ENCODE data around the gene KIRREL2.
"Not testable (repeated sequence)": the region's sequence is repeated elsewhere in the genome, so short reads cannot be mapped to it uniquely, and the experiment has no call there.

The KIRREL2 gene

DNA sequence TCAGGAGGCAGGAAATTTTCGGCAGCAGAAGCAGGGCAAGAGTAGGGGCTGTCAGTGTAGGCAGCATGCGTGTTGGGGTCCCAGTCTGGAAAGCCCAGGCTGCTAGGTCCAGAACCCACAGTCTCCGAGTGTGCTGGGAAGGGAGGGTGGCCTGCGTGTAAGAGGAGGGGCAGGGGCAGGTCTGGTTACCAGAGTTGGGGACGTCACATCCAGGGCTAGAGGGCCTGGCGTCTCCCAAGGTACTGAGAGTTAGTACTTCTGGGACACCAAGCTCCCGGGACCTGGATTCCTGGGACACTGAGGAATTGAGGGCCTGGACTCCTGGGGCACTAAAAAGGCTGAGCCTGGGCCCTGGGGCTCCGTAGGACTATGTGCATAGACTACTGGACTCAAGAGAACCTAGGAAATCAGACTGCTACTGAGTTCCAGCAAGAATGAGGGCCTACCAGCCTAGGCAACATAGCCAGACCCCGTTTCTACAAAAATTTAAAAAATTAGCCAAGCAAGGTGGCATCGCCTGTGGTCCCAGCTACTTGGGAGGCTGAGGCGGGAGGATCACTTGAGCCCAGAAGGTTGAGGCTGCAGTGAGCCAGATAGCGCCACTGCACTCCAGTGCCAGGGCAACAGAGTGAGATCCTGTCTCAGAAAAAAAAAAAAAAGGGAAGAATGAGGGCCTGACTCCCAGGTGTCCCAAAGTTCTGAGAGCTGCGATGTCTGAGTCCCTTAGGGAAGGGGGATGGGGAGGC is 41.2 kb downstream of the KIRREL2 start:
- no peak for DNase-seq (ENCODE audit: low spot score)

DNA sequence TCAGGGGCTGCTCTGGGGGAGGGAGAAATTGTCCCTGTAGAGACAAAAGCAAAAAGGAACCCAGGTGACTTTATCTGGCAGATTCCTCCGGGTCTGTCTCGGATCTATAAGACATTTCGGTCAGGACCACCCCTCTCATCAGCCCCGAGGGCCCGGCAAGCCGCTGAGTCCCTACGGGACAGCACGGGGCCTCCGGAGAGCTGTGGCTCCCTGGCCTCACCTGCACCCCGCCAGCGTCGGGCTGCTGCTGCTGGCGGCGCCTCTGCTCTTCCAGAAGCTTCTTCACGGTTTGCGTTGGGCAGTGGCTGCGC is 41.7 kb downstream of the KIRREL2 start:
- DNase-seq (ENCODE audit: low spot score), result no peak

DNA sequence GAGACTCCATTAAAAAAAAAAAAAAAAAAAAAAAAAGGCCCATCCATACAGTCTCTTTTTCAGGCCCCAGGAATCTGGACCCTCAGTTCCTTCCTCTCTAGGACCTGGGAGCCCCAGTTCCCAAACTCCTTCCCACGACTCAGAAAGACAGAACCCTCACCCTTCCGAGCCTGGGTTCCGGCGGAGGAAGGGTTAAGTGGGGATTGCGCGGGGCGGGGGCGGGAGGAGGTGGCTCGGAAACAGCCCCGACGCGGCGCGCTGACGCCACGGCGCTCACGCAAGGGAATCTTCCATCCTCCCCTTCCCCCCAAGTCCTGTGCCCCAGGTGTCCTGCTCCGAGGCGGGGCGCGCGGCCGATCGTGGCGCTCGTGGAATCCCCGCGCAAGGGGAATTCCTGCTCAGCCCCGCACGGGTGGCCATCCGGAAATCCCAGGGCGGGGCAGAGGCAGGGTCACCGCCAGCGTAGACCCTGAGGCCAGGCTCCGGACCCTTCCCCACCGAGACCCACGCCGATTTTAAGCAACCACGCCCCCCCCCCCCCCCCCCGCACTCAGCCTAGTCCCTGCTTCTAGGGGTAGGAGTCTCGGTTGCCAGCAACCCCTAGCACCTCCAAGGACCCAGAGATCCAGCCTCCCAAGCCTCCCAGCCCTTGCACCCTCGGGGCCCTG is 43.0 kb downstream of the KIRREL2 start:
- peak; percentile 85 for DNase-seq (ENCODE audit: low spot score)

DNA sequence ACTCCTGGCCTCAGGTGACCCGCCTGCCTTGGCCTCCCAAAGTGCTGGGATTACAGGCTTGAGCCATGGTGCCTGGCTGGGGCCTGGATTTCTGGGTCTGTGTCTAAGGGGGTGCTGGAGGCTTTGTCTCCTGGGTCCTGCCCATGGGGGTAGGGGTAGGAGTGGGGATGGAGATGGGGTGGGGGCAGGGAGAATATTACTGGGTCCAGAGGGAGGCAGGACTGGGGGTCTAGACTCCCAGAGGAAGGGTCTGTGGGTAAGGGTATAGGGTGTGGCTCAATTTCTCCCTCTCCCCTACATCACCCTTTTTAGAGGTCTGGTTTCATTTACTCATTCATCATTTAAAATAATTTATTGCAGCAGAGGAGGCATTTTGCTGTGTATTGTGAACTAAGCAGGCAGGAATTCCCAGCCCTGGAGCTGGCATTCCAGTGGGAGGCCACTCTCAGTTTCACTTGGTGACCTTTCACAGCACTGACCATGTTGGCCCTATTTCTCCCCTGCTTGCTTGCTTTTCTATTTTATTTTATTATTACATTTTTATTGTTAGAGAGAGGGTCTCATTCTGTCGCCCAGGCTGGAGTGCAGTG is 44.4 kb downstream of the KIRREL2 start:
- peak; percentile 40 for DNase-seq (ENCODE audit: low spot score)

DNA sequence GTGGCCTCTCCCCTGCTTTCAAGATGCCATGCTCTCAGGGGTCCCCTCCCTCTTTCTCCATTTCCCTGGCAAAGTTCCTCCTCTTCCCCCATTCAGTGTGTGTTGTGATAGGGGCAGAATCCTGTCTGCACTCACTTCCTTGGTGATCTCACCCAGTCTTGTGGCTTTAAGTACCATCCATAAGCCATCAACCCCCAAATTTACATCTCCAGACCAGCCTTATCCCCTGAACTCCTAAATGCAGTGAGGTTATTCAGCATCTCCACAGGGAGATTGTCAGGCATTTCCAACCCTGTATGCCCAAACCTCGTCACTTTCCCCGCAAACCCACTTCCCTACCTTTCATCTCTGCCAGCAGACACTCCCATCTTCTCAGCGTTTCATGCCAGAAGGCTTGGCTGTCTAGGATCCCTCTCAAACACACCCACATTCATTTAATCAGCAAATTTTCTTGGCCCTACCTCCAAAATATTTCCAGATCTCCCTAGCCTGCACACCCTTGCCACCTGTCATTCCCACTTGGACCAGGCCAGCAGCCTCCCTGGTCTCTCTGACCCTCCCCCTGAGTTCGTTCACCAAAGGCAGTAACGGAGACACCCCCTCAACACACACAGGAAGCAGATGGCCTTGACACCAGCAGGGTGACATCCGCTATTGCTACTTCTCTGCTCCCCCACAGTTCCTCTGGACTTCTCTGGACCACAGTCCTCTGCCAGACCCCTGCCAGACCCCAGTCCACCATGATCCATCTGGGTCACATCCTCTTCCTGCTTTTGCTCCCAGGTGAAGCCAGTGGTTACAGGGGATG is 45.3 kb downstream of the KIRREL2 start, which contains the start of gene HCST:
Gene HCST, plus strand, starts transcription at position 676 of the 808 bp plus-strand sequence. Its CDS starts 65 bp downstream, at position 741.
- no peak for DNase-seq (ENCODE audit: low spot score)

DNA sequence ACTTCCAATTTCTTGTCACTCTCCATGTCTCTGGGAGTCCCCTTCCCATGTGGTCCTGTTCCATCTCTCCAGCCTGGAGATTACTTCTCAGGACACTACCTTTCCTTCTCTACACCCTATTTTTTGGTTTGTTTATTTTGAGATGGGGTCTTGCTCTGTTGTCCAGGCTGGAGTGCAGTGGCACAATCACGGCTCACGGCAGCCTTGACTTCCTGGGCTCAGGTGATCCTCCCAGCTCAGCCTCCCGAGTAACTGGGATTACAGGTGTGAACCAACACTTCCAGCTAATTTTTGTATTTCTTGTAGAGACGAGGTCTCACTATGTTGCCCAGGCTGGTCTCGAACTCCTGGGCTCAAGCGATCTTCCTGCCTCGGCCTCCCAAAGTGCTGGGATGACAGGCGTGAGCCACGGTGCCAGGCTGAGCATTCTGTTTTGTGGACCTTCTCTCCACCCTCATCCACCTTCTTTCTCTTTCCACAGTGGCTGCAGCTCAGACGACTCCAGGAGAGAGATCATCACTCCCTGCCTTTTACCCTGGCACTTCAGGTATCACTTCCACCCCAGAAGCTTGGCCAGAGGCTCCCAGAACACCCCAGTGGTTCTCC is 46.3 kb downstream of the KIRREL2 start:
- no peak for DNase-seq (ENCODE audit: low spot score)

DNA sequence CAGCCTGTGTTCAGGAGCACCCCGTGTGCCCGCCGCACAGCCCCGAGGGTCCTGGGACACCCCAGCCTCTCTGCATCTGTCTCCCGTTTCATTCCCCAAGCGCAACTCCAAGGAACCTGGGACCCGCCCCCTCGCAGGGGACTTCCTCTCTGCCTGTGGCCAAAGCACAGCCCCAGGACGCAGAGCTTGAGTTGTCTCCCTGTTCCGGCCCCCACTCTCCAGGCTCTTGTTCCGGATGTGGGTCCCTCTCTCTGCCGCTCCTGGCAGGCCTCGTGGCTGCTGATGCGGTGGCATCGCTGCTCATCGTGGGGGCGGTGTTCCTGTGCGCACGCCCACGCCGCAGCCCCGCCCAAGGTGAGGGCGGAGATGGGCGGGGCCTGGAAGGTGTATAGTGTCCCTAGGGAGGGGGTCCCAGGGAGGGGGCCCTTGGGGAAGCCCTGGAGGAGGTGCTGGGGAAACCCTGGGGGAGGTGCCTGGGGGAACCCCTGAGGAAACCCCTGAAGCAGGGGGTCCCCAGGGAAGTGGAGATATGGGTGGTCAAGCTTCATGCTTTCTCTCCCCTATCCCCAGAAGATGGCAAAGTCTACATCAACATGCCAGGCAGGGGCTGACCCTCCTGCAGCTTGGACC is 47.0 kb downstream of the KIRREL2 start:
- DNase-seq (ENCODE audit: low spot score), result peak; percentile 87

DNA sequence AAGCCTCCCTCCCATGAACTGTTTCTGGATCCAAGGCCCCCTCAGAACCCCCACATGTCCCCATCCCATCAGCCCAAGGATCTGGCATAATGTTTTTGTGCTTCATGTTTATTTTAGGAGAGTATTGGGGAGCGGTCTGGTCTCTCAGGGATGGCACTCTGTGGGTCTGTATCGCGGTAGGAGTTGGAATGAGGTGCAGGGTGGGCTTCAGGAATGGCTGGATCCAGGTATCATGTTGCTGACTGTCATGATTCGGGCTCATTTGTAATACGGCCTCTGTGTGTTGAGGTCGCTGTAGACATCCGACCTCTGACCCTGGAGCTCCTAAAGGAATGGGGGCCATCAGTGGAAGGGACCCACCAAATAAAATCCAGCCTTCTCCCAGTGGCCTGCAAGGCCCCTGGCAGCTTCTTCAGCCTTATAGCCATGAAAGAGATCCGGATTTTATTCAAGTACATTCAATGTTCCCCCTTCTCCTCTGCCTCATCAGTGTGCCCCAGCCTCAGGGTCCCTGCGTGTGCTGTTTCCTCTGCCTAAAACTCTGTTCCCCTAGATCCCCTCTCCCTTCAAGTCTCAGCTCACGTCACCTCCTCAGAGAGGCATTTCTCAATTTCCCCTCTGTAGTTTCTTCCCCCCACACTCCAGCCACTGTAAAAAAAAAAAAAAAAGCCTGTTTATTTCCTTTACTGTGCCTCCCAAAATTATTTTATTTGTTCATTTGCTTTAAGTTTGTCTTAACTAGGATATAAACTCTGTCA is 47.8 kb downstream of the KIRREL2 start:
- DNase-seq (ENCODE audit: low spot score), result no peak

DNA sequence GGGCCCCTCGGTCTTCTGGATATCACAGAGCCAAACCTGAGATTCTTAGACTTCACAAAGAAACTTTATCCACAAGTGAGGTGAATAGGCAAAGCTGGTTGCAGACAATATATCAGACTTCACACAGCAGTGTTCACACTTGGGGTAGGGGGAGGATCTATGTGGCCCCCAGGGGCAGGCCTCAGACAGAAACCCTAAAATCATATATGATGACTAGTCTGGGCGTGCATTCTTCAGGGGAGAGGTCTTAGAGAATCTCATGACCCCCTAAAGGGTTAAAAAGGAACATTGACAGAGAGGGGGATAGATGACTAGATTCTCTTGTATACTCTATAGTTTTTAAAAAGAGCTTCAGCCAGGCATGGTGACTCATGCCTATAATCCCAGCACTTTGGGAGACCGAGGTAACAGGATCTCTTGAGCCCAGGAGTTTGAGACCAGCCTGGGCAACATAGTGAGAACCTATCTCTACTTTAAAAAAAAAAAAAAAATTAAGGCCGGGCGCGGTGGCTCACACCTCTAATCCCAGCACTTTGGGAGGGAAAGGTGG is 48.5 kb downstream of the KIRREL2 start:
- no peak for DNase-seq (ENCODE audit: low spot score)

DNA sequence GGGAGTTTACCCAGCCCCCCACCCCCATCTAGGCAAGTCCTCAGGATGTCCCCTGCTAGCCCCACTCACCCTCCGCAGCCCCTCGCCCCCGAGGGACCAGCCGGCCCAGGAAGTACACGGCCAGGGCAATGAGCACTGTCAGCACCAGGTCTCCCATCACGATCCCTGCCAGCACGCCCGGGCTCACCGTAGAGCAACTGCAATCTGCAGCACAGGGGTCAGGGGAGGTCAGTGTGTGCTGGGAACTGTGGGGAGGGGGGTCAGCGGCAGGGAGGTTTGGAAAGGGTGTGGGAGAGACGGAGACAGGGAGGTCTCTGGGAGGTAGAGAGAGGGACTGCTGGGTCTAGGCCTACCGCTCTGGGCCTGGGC is 50.6 kb downstream of the KIRREL2 start:
- no peak for DNase-seq (ENCODE audit: low spot score)

DNA sequence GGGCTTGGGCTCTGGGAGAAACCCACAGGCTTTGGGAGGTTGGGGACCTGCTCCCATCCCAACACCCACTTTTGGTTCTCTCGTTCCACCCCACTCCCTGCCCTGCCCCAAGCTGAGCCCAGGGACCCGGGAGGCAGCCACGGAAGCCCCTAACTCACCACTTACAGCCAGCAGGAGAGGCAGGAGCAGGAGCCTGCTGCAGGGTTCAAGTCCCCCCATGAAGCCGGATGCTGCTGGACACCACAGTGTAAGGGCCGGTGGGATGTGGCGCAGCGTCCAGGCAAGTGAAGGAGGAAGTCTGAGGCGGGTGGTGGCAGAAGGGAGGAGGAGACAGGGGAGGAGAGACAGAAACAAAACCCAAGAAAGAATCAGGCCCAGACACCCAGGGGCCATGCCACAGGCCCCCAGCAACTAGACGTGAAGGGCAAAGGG is 51.3 kb downstream of the KIRREL2 start, which contains the start of gene TYROBP:
Gene TYROBP, minus strand, starts transcription at position 286 of the 432 bp plus-strand sequence. Its CDS starts 67 bp downstream, at position 219.
- no peak for DNase-seq (ENCODE audit: low spot score)

DNA sequence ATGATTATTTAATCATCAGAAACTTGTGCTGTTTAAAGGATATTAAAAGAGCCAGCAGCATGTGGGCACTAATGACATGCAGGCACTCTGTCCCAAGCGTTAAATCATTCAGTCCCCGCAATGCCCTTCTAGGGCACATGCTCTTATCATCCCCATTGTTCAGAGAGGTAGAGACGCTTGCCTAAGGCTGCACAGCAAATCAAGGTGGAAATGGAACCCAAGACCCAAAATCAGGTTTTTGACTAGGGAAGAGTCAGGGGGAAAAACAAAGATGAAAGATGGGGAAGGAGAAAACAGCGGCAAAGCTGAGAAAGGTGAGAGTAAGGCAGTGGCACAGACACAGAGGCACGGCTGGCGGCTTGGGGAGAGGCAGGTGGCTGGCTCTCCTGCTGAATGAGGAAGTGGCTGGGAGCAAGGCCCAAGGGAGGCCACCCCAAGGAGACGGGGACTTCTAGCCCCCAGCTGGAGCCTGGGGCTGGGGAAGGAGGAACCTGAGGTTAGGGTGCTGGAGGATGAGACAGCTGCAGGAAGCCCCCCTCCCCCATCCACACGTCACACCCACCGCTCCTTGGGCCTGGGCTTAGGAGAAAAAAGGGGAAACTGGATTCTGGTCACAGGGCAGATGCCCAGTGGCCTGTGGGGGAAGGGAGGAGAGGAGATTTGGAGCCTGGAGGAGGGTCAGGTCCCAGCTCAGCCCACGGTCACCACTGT is 52.4 kb downstream of the KIRREL2 start:
- no peak for DNase-seq (ENCODE audit: low spot score)

DNA sequence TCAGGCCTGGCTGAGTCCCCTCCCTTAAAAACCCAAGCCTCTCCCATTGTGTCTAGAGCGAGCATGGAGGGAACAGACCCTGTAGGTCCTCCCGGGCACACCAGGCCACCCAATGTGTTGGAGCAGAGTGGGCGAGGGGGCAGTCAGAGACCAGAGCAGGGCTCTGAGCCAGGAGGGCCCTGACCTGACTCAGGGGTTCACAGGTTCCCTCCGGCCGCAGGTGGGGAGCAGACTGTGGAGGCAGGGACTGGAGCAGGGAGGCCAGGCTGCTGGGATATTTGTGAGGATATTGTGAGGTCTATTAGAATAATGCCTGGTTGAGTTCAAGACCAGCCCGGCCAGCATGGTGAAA is 52.9 kb downstream of the KIRREL2 start:
- DNase-seq (ENCODE audit: low spot score), result no peak

DNA sequence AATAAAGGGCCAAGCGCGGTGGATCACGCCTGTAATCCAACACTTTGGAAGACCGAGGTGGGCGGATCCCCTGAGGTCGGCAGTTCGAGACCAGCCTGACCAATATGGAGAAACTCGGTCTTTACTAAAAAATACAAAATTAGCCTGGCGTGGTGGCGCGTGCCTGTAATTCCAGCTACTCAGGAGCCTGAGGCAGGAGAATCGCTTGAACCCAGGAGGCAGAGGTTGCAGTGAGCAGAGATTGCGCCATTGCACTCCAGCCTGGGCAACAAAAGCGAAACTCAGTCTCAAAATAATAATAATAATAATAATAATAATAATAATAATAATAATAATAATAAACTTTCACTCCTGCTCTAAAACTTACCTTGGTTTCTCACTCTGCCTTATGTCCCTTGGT is 53.6 kb downstream of the KIRREL2 start:
- DNase-seq (ENCODE audit: low spot score), result not testable (repeated sequence)

DNA sequence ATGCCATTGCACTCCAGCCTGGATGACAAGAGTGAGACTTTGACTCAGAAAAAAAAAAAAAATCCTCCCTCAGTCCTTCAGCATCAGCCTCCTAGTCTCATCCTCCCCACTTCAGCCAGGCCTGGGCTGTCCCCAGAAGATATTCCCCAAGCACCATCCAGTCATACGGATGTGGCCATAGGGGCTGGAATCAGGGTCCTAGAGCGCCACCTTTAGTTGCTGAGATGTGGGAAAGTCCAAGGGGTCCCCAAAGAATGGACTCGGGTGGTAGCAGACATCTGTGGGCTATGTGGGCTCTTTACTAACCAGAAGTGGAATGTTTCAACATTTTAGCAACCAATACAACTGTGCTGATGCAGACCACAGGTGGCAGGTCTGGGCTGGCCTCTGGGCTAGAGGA is 54.5 kb downstream of the KIRREL2 start:
- no peak for DNase-seq (ENCODE audit: low spot score)

DNA sequence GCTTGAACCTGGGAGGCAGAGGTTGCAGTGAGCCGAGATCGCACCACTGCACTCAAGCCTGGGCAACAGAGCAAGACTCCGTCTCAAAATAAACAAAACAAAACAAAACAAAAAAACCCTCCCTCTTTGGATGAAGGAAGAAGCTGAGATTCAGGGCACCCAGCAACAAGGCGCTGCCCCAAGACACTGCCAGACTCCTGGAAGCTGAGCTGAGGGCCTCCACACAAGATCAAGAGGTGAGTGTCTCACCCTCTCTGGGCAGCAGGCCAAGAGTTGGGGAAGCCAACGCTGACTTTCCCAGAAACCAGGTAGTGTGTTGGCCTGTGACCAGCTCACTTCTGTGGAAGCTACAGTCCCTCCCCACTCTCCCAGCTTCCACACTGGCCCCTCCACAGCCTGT is 55.1 kb downstream of the KIRREL2 start:
- DNase-seq (ENCODE audit: low spot score), result no peak

DNA sequence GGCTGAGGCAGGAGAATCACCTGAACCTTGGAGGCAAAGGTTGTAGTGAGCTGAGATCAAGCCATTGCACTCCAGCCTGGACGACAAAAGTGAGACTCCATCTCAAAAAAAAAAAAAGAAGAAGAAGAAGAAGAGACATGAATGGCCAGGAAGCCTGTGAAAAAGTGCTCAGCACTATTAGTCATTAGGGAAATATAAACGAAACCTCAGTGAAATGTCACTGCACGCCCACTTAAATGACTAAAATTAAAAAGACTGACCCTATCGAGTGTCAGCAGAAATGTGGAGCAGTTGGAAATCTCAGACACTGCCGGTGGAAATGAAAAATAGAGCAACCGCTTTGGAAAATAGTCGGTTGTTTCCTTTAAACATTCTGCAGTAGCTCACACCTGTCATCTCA is 56.9 kb downstream of the KIRREL2 start:
- peak; percentile 34 for DNase-seq (ENCODE audit: low spot score)

DNA sequence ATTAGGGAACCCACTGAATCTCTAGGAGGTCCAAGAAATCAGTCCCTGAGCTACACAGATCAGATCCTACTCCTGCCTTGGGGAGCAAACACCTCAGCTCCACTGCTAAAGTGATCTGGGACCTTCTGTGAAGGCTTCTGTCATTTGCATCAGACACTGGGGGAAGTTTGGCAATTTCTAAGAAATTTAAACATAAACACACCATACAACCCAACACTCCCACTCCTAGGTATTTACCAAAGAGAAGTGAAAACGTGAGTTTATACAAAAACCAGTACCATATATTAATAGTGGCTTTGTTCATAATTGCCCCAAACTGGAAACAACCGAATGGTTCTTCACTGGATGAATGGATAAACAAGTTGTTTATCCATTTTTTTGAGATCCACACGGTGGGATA is 58.7 kb downstream of the KIRREL2 start:
- no peak for DNase-seq (ENCODE audit: low spot score)

All from RKO (cell line).